GM19239 (cell line): ENCODE results near the gene SLC25A31.

Experiments
- DNase-seq: peaks from one replicate; pipeline ENCODE4 v3.0.0; 2011; ENCODE audit warnings: low spot score; ENCODE audit not compliant: insufficient read length
- FAIRE-seq: peaks from 2 replicates; lab custom pipeline; 2011; peaks lifted over from hg19 to GRCh38; lab: Jason Lieb, UNC

The SLC25A31 gene

DNA sequence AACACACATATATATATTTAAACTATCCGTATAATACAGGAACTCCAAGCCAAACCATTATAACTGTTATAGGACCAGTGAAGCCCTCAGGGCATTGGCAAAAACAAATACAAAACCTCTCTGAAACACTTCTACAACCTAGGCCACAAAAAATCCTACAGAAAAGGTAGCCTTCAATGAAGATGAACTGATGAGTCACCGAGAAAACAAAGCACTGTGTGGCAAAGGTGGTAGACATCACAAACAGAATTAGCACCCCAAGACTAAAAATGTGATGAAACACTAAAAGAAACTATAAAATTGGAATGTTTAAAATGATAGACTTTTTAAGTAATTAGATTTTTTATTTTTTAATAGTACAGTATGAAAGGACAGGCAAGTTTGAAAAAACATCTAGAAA lies 46.4 kb downstream of the SLC25A31 start:
- FAIRE-seq (no peak), DNase-seq (no peak)

DNA sequence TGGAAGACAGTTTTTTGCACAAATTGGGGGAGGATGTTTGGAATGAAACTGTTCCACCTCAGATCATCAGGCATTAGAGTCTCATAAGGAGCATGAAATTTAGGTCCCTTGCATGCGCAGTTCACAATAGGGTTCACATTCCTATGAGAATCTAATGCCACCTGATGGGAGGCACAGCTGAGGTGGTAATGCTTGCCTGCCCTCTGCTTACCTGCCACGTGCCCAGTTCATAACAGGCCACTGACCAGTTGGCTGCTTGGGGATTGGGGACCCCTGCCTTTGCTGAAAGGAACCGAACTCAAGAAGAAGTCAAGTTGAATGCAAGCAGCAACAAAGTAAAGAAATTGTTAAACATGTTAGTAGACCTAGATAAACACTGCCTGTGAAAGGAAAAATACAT lies 47.3 kb downstream of the SLC25A31 start:
- no peak for FAIRE-seq
- no peak for DNase-seq

GRCh38 chr4:127778102-127778501 lies 47.9 kb downstream of the SLC25A31 start:
- no peak for DNase-seq
- FAIRE-seq = no peak

GRCh38 chr4:127780598-127780997 lies 50.4 kb downstream of the SLC25A31 start:
- DNase-seq = no peak
- FAIRE-seq = no peak

GRCh38 chr4:127781300-127782024 lies 51.3 kb downstream of the SLC25A31 start:
- DNase-seq (peak; percentile 22), FAIRE-seq (peak; percentile 61)

DNA sequence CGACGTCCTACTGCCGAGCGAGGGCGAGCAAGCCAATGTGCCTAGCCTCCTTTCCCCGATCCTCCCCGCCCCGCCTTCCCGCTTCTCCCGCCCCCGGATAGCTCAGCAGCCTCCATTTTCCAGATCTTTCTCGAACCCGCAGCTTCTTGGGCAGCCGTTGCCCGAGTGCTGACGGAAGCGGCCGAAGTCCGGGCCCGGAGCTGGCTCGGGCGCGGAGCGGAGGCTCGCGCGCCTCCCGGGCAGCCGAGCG lies 51.8 kb downstream of the SLC25A31 start:
- DNase-seq (peak; percentile 59), FAIRE-seq (no peak)

GRCh38 chr4:127782275-127783025 lies 52.2 kb downstream of the SLC25A31 start, which contains the start of gene HSPA4L:
TSS of gene HSPA4L (plus strand) at chr4:127782322. CDS start at chr4:127782551, 229 bp downstream.
- FAIRE-seq (peak; percentile 89), DNase-seq (peak; percentile 17)

- DNase-seq (no peak), FAIRE-seq (peak; percentile 55)
These were observed 53.0 kb downstream of the SLC25A31 start for GRCh38 chr4:127783026-127783769.

DNA sequence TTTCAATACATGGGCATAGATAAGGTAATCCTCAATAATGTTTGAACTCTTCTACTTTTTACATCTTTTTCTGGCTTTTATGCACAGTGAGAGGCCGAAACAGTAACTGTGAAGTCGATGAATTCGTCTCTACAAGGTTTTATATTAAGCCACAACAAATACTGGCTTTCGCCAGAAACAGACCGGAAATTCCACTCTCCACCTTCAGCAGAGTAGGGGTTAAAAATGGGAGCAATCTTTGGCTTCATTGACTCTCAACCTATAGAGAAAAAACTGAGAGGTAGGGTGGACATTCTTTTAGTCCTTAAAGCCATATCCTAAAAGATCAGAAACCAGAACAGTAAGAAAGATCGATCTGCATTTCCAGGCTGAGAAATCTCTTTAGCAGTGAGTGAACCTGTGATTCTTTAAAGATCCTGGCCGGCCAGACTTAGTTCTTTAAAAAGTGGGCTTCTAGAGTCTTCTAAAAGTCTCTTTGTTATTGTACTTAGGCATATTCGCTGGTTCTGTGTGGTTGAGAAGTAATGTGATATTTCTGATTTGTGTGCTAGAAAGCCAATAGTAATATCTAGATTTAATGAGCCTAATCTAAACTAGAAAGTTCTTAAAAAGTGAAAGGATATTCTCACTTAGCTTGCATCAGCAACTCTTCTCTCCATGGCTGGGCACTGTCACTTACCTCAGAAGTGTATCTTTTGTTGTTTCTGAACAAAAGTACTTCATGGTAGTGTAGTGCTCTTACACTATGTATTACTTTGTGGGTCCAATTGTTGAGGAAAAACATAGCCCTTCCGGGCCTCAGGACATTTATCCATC lies 54.0 kb downstream of the SLC25A31 start:
- FAIRE-seq (peak; percentile 39), DNase-seq (no peak)

DNA sequence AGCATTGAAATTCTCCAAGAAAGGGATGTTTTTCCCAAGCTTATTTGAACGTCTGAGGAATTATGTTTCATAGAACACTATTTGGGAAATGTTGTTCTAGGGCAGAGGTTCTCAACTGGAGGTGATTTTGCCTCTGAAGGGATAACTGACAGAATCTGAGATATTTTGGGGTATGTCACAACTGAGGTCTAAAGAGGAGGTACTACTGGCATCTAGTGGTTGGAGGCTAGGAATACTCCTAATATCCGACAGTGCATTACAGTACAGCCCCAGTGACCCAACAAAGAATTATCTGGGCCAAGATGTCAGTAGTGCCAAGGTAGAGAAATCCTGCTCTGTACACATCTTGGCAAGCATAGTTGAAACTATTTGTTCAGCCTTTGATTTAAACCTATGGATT lies 58.3 kb downstream of the SLC25A31 start:
- no peak for DNase-seq
- peak; percentile 35 for FAIRE-seq

DNA sequence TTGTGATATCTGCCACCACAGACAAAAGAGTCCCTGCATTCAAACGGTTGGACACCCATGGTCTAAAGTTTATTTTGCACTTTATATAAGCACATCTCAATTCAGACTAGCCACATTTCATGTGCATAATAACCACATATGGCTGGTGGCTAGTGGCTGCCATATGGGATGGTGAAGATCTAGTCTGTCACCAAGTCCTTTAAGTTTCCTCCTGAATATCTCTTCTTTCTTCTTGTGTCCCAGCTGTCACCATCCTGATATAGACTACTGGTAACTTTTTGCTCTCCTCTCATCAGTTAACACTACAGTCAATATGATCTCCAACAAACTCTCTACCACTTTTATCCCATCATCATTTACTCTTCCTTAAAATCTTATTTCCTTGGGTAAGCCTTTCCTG lies 61.2 kb downstream of the SLC25A31 start:
- no peak for DNase-seq
- no peak for FAIRE-seq

DNA sequence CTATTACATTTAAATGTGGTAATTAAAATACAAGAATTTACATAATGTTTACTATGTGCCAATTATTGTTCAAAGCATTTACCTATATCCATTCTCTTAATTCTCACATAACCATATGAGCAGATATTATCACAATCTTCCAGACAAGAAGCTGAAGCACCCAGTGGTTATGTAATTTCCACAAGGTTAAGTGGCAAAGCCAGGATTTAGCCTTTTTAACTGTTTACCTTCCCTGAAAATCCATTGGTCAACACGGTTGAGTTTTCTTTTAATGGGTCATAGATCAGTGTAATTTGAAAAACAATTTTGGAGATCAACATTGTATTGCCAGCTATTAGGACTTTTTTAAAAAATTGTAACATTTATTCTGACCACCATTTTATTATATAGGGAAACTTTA lies 63.3 kb downstream of the SLC25A31 start:
- FAIRE-seq (peak; percentile 76), DNase-seq (no peak)

DNA sequence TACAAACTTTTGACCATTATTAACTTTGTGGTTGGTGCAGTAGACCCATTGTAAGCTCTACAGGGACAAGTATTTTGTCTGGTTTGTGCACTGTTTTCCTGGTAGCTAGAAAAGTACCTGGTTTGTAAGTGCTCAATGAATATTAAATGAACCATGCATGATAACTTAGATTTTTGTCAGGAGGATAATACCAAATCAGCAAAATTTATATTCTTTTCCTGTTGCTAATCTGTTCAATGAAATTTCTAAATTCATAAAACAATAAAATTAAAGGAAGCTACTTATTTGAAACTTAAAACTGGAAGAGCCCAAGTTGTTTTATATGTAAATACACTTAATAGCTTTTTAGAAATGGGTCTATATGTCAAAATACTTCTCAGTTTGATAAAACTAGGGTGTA lies 69.5 kb downstream of the SLC25A31 start:
- no peak for FAIRE-seq
- DNase-seq = no peak

- DNase-seq (no peak), FAIRE-seq (peak; percentile 66)
These were observed 79.1 kb downstream of the SLC25A31 start for GRCh38 chr4:127809173-127809800.

- FAIRE-seq (no peak), DNase-seq (no peak)
These were observed 80.4 kb downstream of the SLC25A31 start for GRCh38 chr4:127810551-127810950.

GRCh38 chr4:127822430-127822829 lies 92.2 kb downstream of the SLC25A31 start:
- FAIRE-seq (no peak), DNase-seq (no peak)
